ENCODE data around the gene HPGD.

HPGD gene

GRCh38 chr4:174444390-174444789, 77.9 kb downstream of the HPGD start:
- H3K4me3 ChIP-seq (ENCODE audit: insufficient read depth, low read length, poor library complexity, severe bottlenecking) = no peak overlapping the region
- no peaks in the 10 kb centered on the region for H3K27me3 ChIP-seq (ENCODE audit: low read length)
- no peaks in the 10 kb centered on the region for H3K79me2 ChIP-seq (ENCODE audit: insufficient read depth, low read length)
- H3K27ac ChIP-seq (ENCODE audit: low read depth, low read length) = no peak overlapping the region
- H2AFZ ChIP-seq (ENCODE audit: low read depth, low read length, severe bottlenecking) = no peak overlapping the region
- H4K20me1 ChIP-seq (ENCODE audit: low read depth, low read length) = no peaks in the 10 kb centered on the region
- no peaks in the 10 kb centered on the region for H3K9me3 ChIP-seq (ENCODE audit: insufficient read depth, low read length)
- no peak overlapping the region for H3K9ac ChIP-seq (ENCODE audit: low read length)
- H3K36me3 ChIP-seq (ENCODE audit: low read length) = no peaks in the 10 kb centered on the region
- no peaks in the 10 kb centered on the region for H3F3A ChIP-seq (ENCODE audit: insufficient read depth)
- no peak overlapping the region for H3K4me2 ChIP-seq (ENCODE audit: low read depth, low read length, poor library complexity, severe bottlenecking)
- TF ChIP-seq EZH2phosphoT487 (conservative IDR thresholded peaks at IDR 0.05; ENCODE audit: low read length) (no peak), CTCF (IDR thresholded peaks at IDR 0.05; ENCODE audit: insufficient read depth, low read length, poor library complexity, severe bottlenecking) (no peak)
- no peaks in the 10 kb centered on the region for H3K9me2 ChIP-seq (replicated peaks; ENCODE audit: insufficient read depth, low read length)

Measured in SU-DHL-6 (cell line).